ENCODE data around the gene PDILT. TPM values are rescaled to one million over a fixed set of nuclear protein-coding genes. Genes with fewer than 3 reads are reported as not detected.
"Not testable (repeated sequence)": the region's sequence is repeated elsewhere in the genome, so short reads cannot be mapped to it uniquely, and the experiment has no call there.

The PDILT gene
- total RNA-seq, 2 experiments from 2014 or later, result not detected

GRCh38 chr16:20323591-20324117 is 80.9 kb downstream of the PDILT start:
- DNase-seq, result no peak
- H3K36me3 Mint-ChIP-seq, result no peaks in the 10 kb centered on the region
- no peaks in the 10 kb centered on the region for H3K27me3 Mint-ChIP-seq
- no peaks in the 10 kb centered on the region for H3K4me1 Mint-ChIP-seq
- H3K27ac Mint-ChIP-seq, result no peak overlapping the region
- H3K9me3 Mint-ChIP-seq, result no peaks in the 10 kb centered on the region
- no peak overlapping the region for H3K4me3 Mint-ChIP-seq

GRCh38 chr16:20322696-20323095 is 81.8 kb downstream of the PDILT start:
- H3K27ac Mint-ChIP-seq, result no peak overlapping the region
- no peak for DNase-seq
- H3K4me3 Mint-ChIP-seq, result no peak overlapping the region
- no peaks in the 10 kb centered on the region for H3K9me3 Mint-ChIP-seq
- no peaks in the 10 kb centered on the region for H3K27me3 Mint-ChIP-seq
- H3K36me3 Mint-ChIP-seq, result no peaks in the 10 kb centered on the region
- no peaks in the 10 kb centered on the region for H3K4me1 Mint-ChIP-seq

GRCh38 chr16:20321671-20322070 is 82.9 kb downstream of the PDILT start:
- no peak overlapping the region for H3K27ac Mint-ChIP-seq
- H3K9me3 Mint-ChIP-seq, result no peaks in the 10 kb centered on the region
- H3K4me1 Mint-ChIP-seq, result no peaks in the 10 kb centered on the region
- no peak overlapping the region for H3K4me3 Mint-ChIP-seq
- H3K36me3 Mint-ChIP-seq, result no peaks in the 10 kb centered on the region
- no peak for DNase-seq
- H3K27me3 Mint-ChIP-seq, result no peaks in the 10 kb centered on the region

GRCh38 chr16:20321051-20321450 is 83.5 kb downstream of the PDILT start:
- not testable (repeated sequence) for H3K4me3 Mint-ChIP-seq, H3K4me1 Mint-ChIP-seq, H3K27me3 Mint-ChIP-seq, H3K9me3 Mint-ChIP-seq, H3K27ac Mint-ChIP-seq, DNase-seq, H3K36me3 Mint-ChIP-seq

- Mint-ChIP-seq H3K9me3 (no peaks in the 10 kb centered on the region), H3K36me3 (no peaks in the 10 kb centered on the region), H3K27me3 (no peaks in the 10 kb centered on the region), H3K4me3 (no peak overlapping the region), H3K27ac (no peak overlapping the region), H3K4me1 (no peaks in the 10 kb centered on the region)
- DNase-seq, result no peak
Observed at GRCh38 chr16:20320592-20320991, 83.9 kb downstream of the PDILT start.

- Mint-ChIP-seq H3K27me3 (no peaks in the 10 kb centered on the region), H3K9me3 (no peaks in the 10 kb centered on the region)
Observed at GRCh38 chr16:20320178-20320577, 84.4 kb downstream of the PDILT start.

GRCh38 chr16:20319406-20319805 is 85.1 kb downstream of the PDILT start:
- Mint-ChIP-seq H3K4me3 (no peak overlapping the region), H3K4me1 (no peaks in the 10 kb centered on the region), H3K27me3 (no peaks in the 10 kb centered on the region), H3K27ac (no peak overlapping the region), H3K9me3 (no peaks in the 10 kb centered on the region), H3K36me3 (no peaks in the 10 kb centered on the region)
- DNase-seq, result no peak

More at GRCh38 chr16:20320178-20320577, 84.4 kb downstream of the PDILT start:
- no peak for DNase-seq
- Mint-ChIP-seq H3K4me1 (no peaks in the 10 kb centered on the region), H3K4me3 (no peak overlapping the region), H3K27ac (no peak overlapping the region), H3K36me3 (no peaks in the 10 kb centered on the region)

GRCh38 chr16:20318437-20318836 is 86.1 kb downstream of the PDILT start:
- Mint-ChIP-seq H3K4me1 (no peaks in the 10 kb centered on the region), H3K27ac (no peak overlapping the region), H3K36me3 (no peaks in the 10 kb centered on the region), H3K4me3 (no peak overlapping the region), H3K27me3 (no peaks in the 10 kb centered on the region), H3K9me3 (no peaks in the 10 kb centered on the region)
- DNase-seq, result no peak

GRCh38 chr16:20318006-20318405 is 86.5 kb downstream of the PDILT start:
- Mint-ChIP-seq H3K27me3 (no peaks in the 10 kb centered on the region), H3K9me3 (no peaks in the 10 kb centered on the region), H3K4me3 (no peak overlapping the region), H3K27ac (no peak overlapping the region), H3K36me3 (no peaks in the 10 kb centered on the region), H3K4me1 (no peaks in the 10 kb centered on the region)
- no peak for DNase-seq

- Mint-ChIP-seq H3K27ac (no peak overlapping the region), H3K9me3 (no peaks in the 10 kb centered on the region), H3K27me3 (no peaks in the 10 kb centered on the region), H3K36me3 (no peaks in the 10 kb centered on the region), H3K4me3 (no peak overlapping the region), H3K4me1 (no peaks in the 10 kb centered on the region)
- DNase-seq, result no peak
Observed at GRCh38 chr16:20317117-20317516, 87.4 kb downstream of the PDILT start.

GRCh38 chr16:20316715-20317114 is 87.8 kb downstream of the PDILT start:
- H3K27me3 Mint-ChIP-seq, result no peaks in the 10 kb centered on the region
- H3K36me3 Mint-ChIP-seq, result no peaks in the 10 kb centered on the region

GRCh38 chr16:20315764-20316163 is 88.8 kb downstream of the PDILT start:
- no peaks in the 10 kb centered on the region for H3K4me1 Mint-ChIP-seq
- no peak overlapping the region for H3K4me3 Mint-ChIP-seq
- no peak overlapping the region for H3K27ac Mint-ChIP-seq
- DNase-seq, result no peak
- no peaks in the 10 kb centered on the region for H3K36me3 Mint-ChIP-seq
- no peaks in the 10 kb centered on the region for H3K27me3 Mint-ChIP-seq
- H3K9me3 Mint-ChIP-seq, result no peaks in the 10 kb centered on the region

More at GRCh38 chr16:20316715-20317114, 87.8 kb downstream of the PDILT start:
- Mint-ChIP-seq H3K27ac (no peak overlapping the region), H3K4me3 (no peak overlapping the region), H3K9me3 (no peaks in the 10 kb centered on the region), H3K4me1 (no peaks in the 10 kb centered on the region)
- DNase-seq, result no peak

- peaks cover 6% of the 10 kb centered on the region for H3K27me3 Mint-ChIP-seq
- H3K4me3 Mint-ChIP-seq, result no peak overlapping the region
- H3K36me3 Mint-ChIP-seq, result no peaks in the 10 kb centered on the region
- DNase-seq, result no peak
- H3K27ac Mint-ChIP-seq, result no peak overlapping the region
- no peaks in the 10 kb centered on the region for H3K4me1 Mint-ChIP-seq
- no peaks in the 10 kb centered on the region for H3K9me3 Mint-ChIP-seq
Observed at GRCh38 chr16:20314575-20314974, 90.0 kb downstream of the PDILT start.

- Mint-ChIP-seq H3K27ac (no peak overlapping the region), H3K4me3 (no peak overlapping the region), H3K9me3 (no peaks in the 10 kb centered on the region), H3K27me3 (peaks cover 6% of the 10 kb centered on the region), H3K4me1 (no peaks in the 10 kb centered on the region), H3K36me3 (no peaks in the 10 kb centered on the region)
- no peak for DNase-seq
Observed at GRCh38 chr16:20313741-20314140, 90.8 kb downstream of the PDILT start.

- DNase-seq, H3K4me1 Mint-ChIP-seq, H3K36me3 Mint-ChIP-seq, H3K27me3 Mint-ChIP-seq, H3K4me3 Mint-ChIP-seq, H3K9me3 Mint-ChIP-seq, H3K27ac Mint-ChIP-seq: not testable (repeated sequence)
Observed at GRCh38 chr16:20312536-20313095, 91.9 kb downstream of the PDILT start.

GRCh38 chr16:20311548-20311947 is 93.0 kb downstream of the PDILT start:
- DNase-seq, result no peak
- H3K27me3 Mint-ChIP-seq, result peaks cover 6% of the 10 kb centered on the region
- H3K27ac Mint-ChIP-seq, result no peak overlapping the region
- no peaks in the 10 kb centered on the region for H3K9me3 Mint-ChIP-seq
- H3K4me3 Mint-ChIP-seq, result no peak overlapping the region
- H3K36me3 Mint-ChIP-seq, result no peaks in the 10 kb centered on the region
- H3K4me1 Mint-ChIP-seq, result no peaks in the 10 kb centered on the region

All from activated naive CD8-positive, alpha-beta T cell treated with anti-CD3 and anti-CD28 coated beads for 36 hours (primary cell).